Neural cell (in vitro differentiated cells): ENCODE data around the gene URI1.

Experiments used
- CTCF ChIP-seq: fragments of 450-650 bp; IDR thresholded peaks from 2 replicates; pipeline ENCODE4 v1.5.1; 2014; ENCODE audit warnings: antibody characterized with exemption, mild to moderate bottlenecking, moderate library complexity; ENCODE audit not compliant: poor library complexity, severe bottlenecking
- EP300 ChIP-seq: fragments of 450-650 bp; conservative IDR thresholded peaks from 2 replicates; pipeline ENCODE4 v1.6.1; 2014; ENCODE audit warnings: antibody characterized with exemption, mild to moderate bottlenecking, moderate library complexity; ENCODE audit not compliant: poor library complexity, severe bottlenecking
- EZH2 ChIP-seq: fragments of 200-600, 300-800 bp; shearing (Covaris generic), sonication (generic); IDR thresholded peaks from 2 replicates; pipeline ENCODE4 v1.6.1; 2014; ENCODE audit warnings: antibody characterized with exemption, low read length, borderline replicate concordance, mild to moderate bottlenecking; ENCODE audit not compliant: insufficient read depth, poor library complexity, severe bottlenecking
- MXI1 ChIP-seq: fragments of 450-650 bp; conservative IDR thresholded peaks from 2 replicates; pipeline ENCODE4 v1.6.1; 2014; ENCODE audit warnings: antibody characterized with exemption, mild to moderate bottlenecking; ENCODE audit not compliant: poor library complexity, severe bottlenecking
- POLR2AphosphoS5 ChIP-seq: IDR thresholded peaks from 2 replicates; pipeline ENCODE4 v1.6.1; 2012
- RAD21 ChIP-seq: fragments of 450-650 bp; conservative IDR thresholded peaks from 2 replicates; pipeline ENCODE4 v1.6.1; 2014; ENCODE audit warnings: antibody characterized with exemption, mild to moderate bottlenecking, moderate library complexity
- REST ChIP-seq: IDR thresholded peaks from 2 replicates; pipeline ENCODE4 v1.6.1; 2012; ENCODE audit warnings: borderline replicate concordance
- SMC3 ChIP-seq: fragments of 450-650 bp; conservative IDR thresholded peaks from 2 replicates; pipeline ENCODE4 v1.6.1; 2014; ENCODE audit warnings: antibody characterized with exemption, mild to moderate bottlenecking, moderate library complexity; ENCODE audit not compliant: poor library complexity
- TAF1 ChIP-seq: IDR thresholded peaks from 2 replicates; pipeline ENCODE4 v1.6.1; 2012; ENCODE audit warnings: low read depth

GRCh38 chr19:30064348-30064699 lies 122.3 kb downstream of the URI1 start:
- TF ChIP-seq EZH2, result no peak
- TF ChIP-seq POLR2AphosphoS5, result no peak
- TF ChIP-seq CTCF, result no peak
- no peak for TF ChIP-seq EP300
- no peak for TF ChIP-seq REST
- TF ChIP-seq RAD21, result no peak
- no peak for TF ChIP-seq SMC3
- no peak for TF ChIP-seq MXI1
- no peak for TF ChIP-seq TAF1
